Smooth muscle cell (in vitro differentiated cells): Measurements from ENCODE around the gene LATS1. TPM values are rescaled to one million over a fixed set of nuclear protein-coding genes. Genes with fewer than 3 reads are reported as not detected.
"Not testable (repeated sequence)": the region's sequence is repeated elsewhere in the genome, so short reads cannot be mapped to it uniquely, and the experiment has no call there.

ENCODE experiments used
- DNase-seq: peaks from one replicate; lab custom pipeline; 2025; ENCODE audit not compliant: unreplicated experiment; lab: John Stamatoyannopoulos, UW
- H2AFZ ChIP-seq: fragments of 200-600 bp; sonication (generic); 2 replicates; pipeline ENCODE4 v1.6.0; 2016; ENCODE audit warnings: antibody characterized with exemption, low read depth, mild to moderate bottlenecking
- H3F3A ChIP-seq: fragments of 200-600 bp; sonication (generic); 2 replicates; pipeline ENCODE4 v1.6.0; 2017; ENCODE audit warnings: antibody characterized with exemption, low read depth
- H3K27ac ChIP-seq: fragments of 200-600 bp; sonication (generic); 2 replicates; pipeline ENCODE4 v1.5.1; 2016; ENCODE audit warnings: low read depth, mild to moderate bottlenecking
- H3K27me3 ChIP-seq: fragments of 200-600 bp; sonication (generic); 2 replicates; pipeline ENCODE4 v1.6.1; 2016; ENCODE audit warnings: low read depth, mild to moderate bottlenecking
- H3K36me3 ChIP-seq: fragments of 200-600 bp; sonication (generic); 2 replicates; pipeline ENCODE4 v1.5.1; 2016; ENCODE audit warnings: low read depth
- H3K4me1 ChIP-seq: fragments of 200-600 bp; sonication (generic); 2 replicates; pipeline ENCODE4 v1.5.1; 2016; ENCODE audit warnings: low read depth
- H3K4me2 ChIP-seq: fragments of 200-600 bp; sonication (generic); 2 replicates; pipeline ENCODE4 v1.6.0; 2016; ENCODE audit warnings: mild to moderate bottlenecking
- H3K4me3 ChIP-seq: fragments of 200-600 bp; sonication (generic); 2 replicates; pipeline ENCODE4 v1.5.1; 2016; ENCODE audit warnings: mild to moderate bottlenecking
- H3K79me2 ChIP-seq: fragments of 200-600 bp; sonication (generic); 2 replicates; pipeline ENCODE4 v1.6.0; 2016; ENCODE audit warnings: low read depth, mild to moderate bottlenecking
- H3K9ac ChIP-seq: fragments of 200-600 bp; sonication (generic); 2 replicates; pipeline ENCODE4 v1.6.0; 2016; ENCODE audit warnings: low read depth
- H3K9me3 ChIP-seq: fragments of 200-600 bp; sonication (generic); replicated peaks from 2 replicates; pipeline ENCODE4 v1.5.1; 2016; ENCODE audit warnings: low read depth
- H4K20me1 ChIP-seq: fragments of 200-600 bp; sonication (generic); 2 replicates; pipeline ENCODE4 v1.6.0; 2016; ENCODE audit warnings: low read depth
- CTCF ChIP-seq: fragments of 200-600 bp; sonication (generic); IDR thresholded peaks from 2 replicates; pipeline ENCODE4 v1.5.1; 2017; ENCODE audit warnings: borderline replicate concordance, mild to moderate bottlenecking, antibody characterized with exemption; ENCODE audit not compliant: insufficient read depth, poor library complexity, severe bottlenecking
- WGBS: methylation state at CpG from one replicate; pipeline ENCODE4 v1.1.7; 2016; ENCODE audit warnings: low lambda C conversion rate; 5-methylcytosine and 5-hydroxymethylcytosine counted together
- polyA plus RNA-seq: library from polyadenylated mRNA; unstranded; fragments of >200 nt; fragmentation: Nextera tagmentation; extraction: Ambion mirVana; gene quantifications from 2 replicates; pipeline ENCODE4 v1.2.1, GENCODE V29; 2016
- total RNA-seq: library from RNA; depleted of rRNA; stranded (reverse); fragments of >200 nt; gene quantifications from 2 replicates; pipeline ENCODE4 v1.2.3, GENCODE V29; 2014

LATS1 gene
- total and polyA plus RNA-seq, 2 experiments from 2014 or later, result 8.5 to 32.0 TPM

- DNase-seq, result no peak
- no peaks in the 10 kb centered on the region for H3K4me1 ChIP-seq
- no peak overlapping the region for H3K4me3 ChIP-seq
- H3K9me3 ChIP-seq, result no peaks in the 10 kb centered on the region
- peaks cover 7% of the 10 kb centered on the region for H3K36me3 ChIP-seq
- TF ChIP-seq CTCF, result no peak
- peaks cover 87% of the 10 kb centered on the region for H4K20me1 ChIP-seq
- no peak overlapping the region for H3K27ac ChIP-seq
- no peak overlapping the region for H3K9ac ChIP-seq
- WGBS, result 91% methylated on average over 7 of the region's 7 CpGs
- H3K27me3 ChIP-seq, result no peaks in the 10 kb centered on the region
- H3K79me2 ChIP-seq, result peaks cover 44% of the 10 kb centered on the region
- H3K4me2 ChIP-seq, result no peak overlapping the region
- no peaks in the 10 kb centered on the region for H3F3A ChIP-seq
- H2AFZ ChIP-seq, result no peak overlapping the region
These were observed 31.7 kb downstream of the LATS1 start for GRCh38 chr6:149686230-149686629.

GRCh38 chr6:149683256-149683859, 34.5 kb downstream of the LATS1 start:
- 96% methylated on average over 4 of the region's 4 CpGs for WGBS
- H3K27me3 ChIP-seq, result no peaks in the 10 kb centered on the region
- H2AFZ ChIP-seq, result no peak overlapping the region
- H3K4me3 ChIP-seq, result no peak overlapping the region
- peaks cover 83% of the 10 kb centered on the region for H4K20me1 ChIP-seq
- H3K79me2 ChIP-seq, result peaks cover 29% of the 10 kb centered on the region
- H3K36me3 ChIP-seq, result peaks cover 7% of the 10 kb centered on the region
- H3K4me2 ChIP-seq, result no peak overlapping the region
- no peaks in the 10 kb centered on the region for H3F3A ChIP-seq
- no peak overlapping the region for H3K9ac ChIP-seq
- H3K4me1 ChIP-seq, result no peaks in the 10 kb centered on the region
- TF ChIP-seq CTCF, result no peak
- H3K27ac ChIP-seq, result no peak overlapping the region
- no peak for DNase-seq
- no peaks in the 10 kb centered on the region for H3K9me3 ChIP-seq

GRCh38 chr6:149681845-149682244, 36.1 kb downstream of the LATS1 start:
- not testable (repeated sequence) for H3K4me1 ChIP-seq, H3K27ac ChIP-seq, H3F3A ChIP-seq, H3K4me3 ChIP-seq, H2AFZ ChIP-seq, H3K9ac ChIP-seq, H3K4me2 ChIP-seq, DNase-seq, H3K27me3 ChIP-seq, H3K9me3 ChIP-seq, H3K36me3 ChIP-seq
- peaks cover 26% of the 10 kb centered on the region for H3K79me2 ChIP-seq
- H4K20me1 ChIP-seq, result peaks cover 68% of the 10 kb centered on the region
- WGBS, result 96% methylated on average over 14 of the region's 14 CpGs

GRCh38 chr6:149681209-149681608, 36.7 kb downstream of the LATS1 start:
- TF ChIP-seq CTCF, result no peak
- Histone ChIP-seq H3K4me1 (no peaks in the 10 kb centered on the region), H3F3A (no peaks in the 10 kb centered on the region), H3K9ac (no peak overlapping the region), H2AFZ (no peak overlapping the region), H3K79me2 (peaks cover 24% of the 10 kb centered on the region), H3K36me3 (peaks cover 7% of the 10 kb centered on the region), H3K4me2 (no peak overlapping the region), H3K9me3 (no peaks in the 10 kb centered on the region), H3K4me3 (no peak overlapping the region), H3K27ac (no peak overlapping the region), H3K27me3 (no peaks in the 10 kb centered on the region), H4K20me1 (peaks cover 61% of the 10 kb centered on the region)
- no peak for DNase-seq
